K562 (cell line): ENCODE results near the gene ITGA3. TPM values are rescaled to one million over a fixed set of nuclear protein-coding genes. Genes with fewer than 3 reads are reported as not detected.
A peak's percentile ranks its signal among the peaks of the same experiment; 100 is the strongest.

Source experiments
- ATAC-seq: fragments of 200-7000 bp; cut with Tn5 transposase; 3 replicates; pipeline ENCODE4 v1.9.1; 2020; ENCODE audit warnings: moderate library complexity
- BruUV-seq: library from RNA; stranded (reverse); fragments of 400-500 nt; replicated peaks from 2 replicates; lab custom pipeline; 2021; lab: Mats Ljungman, UMichigan
- CTCF ChIA-PET: fragments of 300-600 bp; formaldehyde crosslinking; extraction: SDS; loops from one replicate; lab custom pipeline; 2021; ENCODE audit warnings: low intra/inter-chr PET ratio; lab: Yijun Ruan, JAX
- POLR2A ChIA-PET: fragments of 300-600, 350-650 bp; sonication (Branson Sonifier 250); formaldehyde crosslinking; extraction: SDS; loops from one replicate; lab custom pipeline; 2021; ENCODE audit warnings: antibody characterized with exemption, inconsistent platforms; lab: Yijun Ruan, JAX
- DNase-seq, 4 experiments: peaks; one replicate each; pipeline versions ENCODE4 v3.0.0 to v3.0.0-alpha.2; 2011 to 2018; ENCODE audit warnings: low spot score in 3 of 4, mixed read lengths in 3 of 4; ENCODE audit errors: extremely low read depth in 1 of 4
- FAIRE-seq: peaks from 2 replicates; lab custom pipeline; 2011; peaks lifted over from hg19 to GRCh38; lab: Jason Lieb, UNC
- H2AFZ ChIP-seq: 2 replicates; pipeline ENCODE4 v1.6.0; 2011; ENCODE audit warnings: low read depth, low read length, control low read depth, inconsistent platforms
- H3K27ac ChIP-seq: fragments of 200-600 bp; 3 replicates; pipeline ENCODE4 v1.8.0; 2011; ENCODE audit warnings: low read depth, mild to moderate bottlenecking, control low read depth, inconsistent platforms, low read length, moderate library complexity, mixed read lengths; ENCODE audit errors: extremely low read depth
- H3K27me3 ChIP-seq, 2 experiments: fragments of 300-600 bp in 1 of 2; 2 replicates in 1 of 2; 3 replicates in 1 of 2; pipeline versions ENCODE4 v1.6.0 to v1.8.0; 2011; ENCODE audit warnings: inconsistent platforms in 2 of 2, low read length in 2 of 2, mild to moderate bottlenecking in 1 of 2, mixed read lengths in 1 of 2, moderate library complexity in 1 of 2; ENCODE audit not compliant: control insufficient read depth in 2 of 2, insufficient read depth in 2 of 2
- H3K36me3 ChIP-seq: fragments of 300-600 bp; 3 replicates; pipeline ENCODE4 v1.8.0; 2011; ENCODE audit warnings: mild to moderate bottlenecking, low read length, inconsistent platforms; ENCODE audit not compliant: control insufficient read depth, insufficient read depth
- H3K4me1 ChIP-seq, 2 experiments: fragments of 200-600 bp in 1 of 2; replicated peaks in 1 of 2; 2 replicates in 1 of 2; 3 replicates in 1 of 2; pipeline versions ENCODE4 v1.5.1 to v1.8.0; 2011; ENCODE audit warnings: inconsistent platforms in 2 of 2, low read length in 2 of 2, mild to moderate bottlenecking in 1 of 2, mixed read lengths in 1 of 2, moderate library complexity in 1 of 2; ENCODE audit not compliant: control insufficient read depth in 2 of 2, insufficient read depth in 2 of 2
- H3K4me2 ChIP-seq: 2 replicates; pipeline ENCODE4 v1.6.1; 2011; ENCODE audit warnings: low read length, control low read depth, inconsistent platforms, mixed read lengths; ENCODE audit not compliant: insufficient read depth
- H3K4me3 ChIP-seq: fragments of 200-600 bp; sonication (generic), shearing (Covaris generic); 2 replicates; pipeline ENCODE4 v1.5.1; 2016; ENCODE audit warnings: control low read depth, inconsistent platforms
- H3K79me2 ChIP-seq: fragments of 200-600 bp; 3 replicates; pipeline ENCODE4 v1.8.0; 2011; ENCODE audit warnings: low read length, inconsistent platforms; ENCODE audit not compliant: control insufficient read depth, insufficient read depth
- H3K9ac ChIP-seq, 2 experiments: 2 replicates each; pipeline versions ENCODE4 v1.6.0 to v1.6.1; 2011; ENCODE audit warnings: low read depth in 2 of 2, low read length in 2 of 2, control low read depth in 1 of 2, inconsistent platforms in 1 of 2, mild to moderate bottlenecking in 1 of 2, mixed read lengths in 1 of 2; ENCODE audit not compliant: insufficient read depth in 1 of 2
- H3K9me1 ChIP-seq: one replicate; pipeline ENCODE4 v1.6.0; 2011; ENCODE audit warnings: inconsistent platforms, mild to moderate bottlenecking, low read length, moderate library complexity; ENCODE audit not compliant: control insufficient read depth, insufficient read depth
- H3K9me3 ChIP-seq: replicated peaks from 2 replicates; pipeline ENCODE4 v1.5.1; 2011; ENCODE audit warnings: low read depth, low read length, inconsistent platforms; ENCODE audit not compliant: control insufficient read depth, insufficient read depth
- H4K20me1 ChIP-seq: replicated peaks from 2 replicates; pipeline ENCODE4 v1.6.1; 2011; ENCODE audit warnings: low read length, inconsistent platforms, mixed read lengths; ENCODE audit not compliant: control insufficient read depth, insufficient read depth
- CHD2 ChIP-seq: IDR thresholded peaks from 2 replicates; pipeline ENCODE4 v1.6.1; 2011; ENCODE audit warnings: low read depth, low read length
- DIDO1 ChIP-seq: fragments of 450-650 bp; IDR thresholded peaks from 2 replicates; pipeline ENCODE4 v1.6.1; 2016; ENCODE audit warnings: low read depth, missing biosample characterization, missing genetic modification characterization
- E2F3 ChIP-seq: fragments of 250-450 bp; sonication (Bioruptor Pico); IDR thresholded peaks from 2 replicates; pipeline ENCODE4 v1.4.0; 2020; ENCODE audit warnings: mild to moderate bottlenecking
- ETV1 ChIP-seq: fragments of 450-650 bp; conservative IDR thresholded peaks from 2 replicates; pipeline ENCODE4 v1.6.1; 2016; ENCODE audit warnings: missing genetic modification characterization, control low read depth, low read depth, missing compliant biosample characterization
- MYBL2 ChIP-seq, 2 experiments: fragments of 450-650 bp in 1 of 2; sonication (generic) in 1 of 2; formaldehyde crosslinking in 1 of 2; IDR thresholded peaks; 2 replicates each; pipeline versions ENCODE4 v1.6.1 to v1.8.1; 2017 to 2022; ENCODE audit warnings: borderline replicate concordance in 1 of 2, inconsistent platforms in 1 of 2, low read depth in 1 of 2, mild to moderate bottlenecking in 1 of 2, missing genetic modification reagents in 1 of 2, moderate library complexity in 1 of 2
- STAT5B ChIP-seq: fragments of 250-450 bp; sonication (Bioruptor Pico); IDR thresholded peaks from 2 replicates; pipeline ENCODE4 v1.8.0; 2021; ENCODE audit warnings: mild to moderate bottlenecking, inconsistent platforms
- ZEB2 ChIP-seq: fragments of 450-650 bp; IDR thresholded peaks from 2 replicates; pipeline ENCODE4 v1.6.1; 2016
- ZNF232 ChIP-seq: sonication (generic); formaldehyde crosslinking; IDR thresholded peaks from 2 replicates; pipeline ENCODE4 v1.8.0; 2022; ENCODE audit warnings: mild to moderate bottlenecking, missing genetic modification reagents
- ZNF668 ChIP-seq: fragments of 250-450 bp; sonication (Bioruptor Pico); IDR thresholded peaks from 2 replicates; pipeline ENCODE4 v1.8.0; 2022; ENCODE audit warnings: mild to moderate bottlenecking, inconsistent platforms
- ZNF75A ChIP-seq: fragments of 450-650 bp; formaldehyde crosslinking; IDR thresholded peaks from 2 replicates; pipeline ENCODE4 v1.4.0; 2020; ENCODE audit warnings: mild to moderate bottlenecking
- WGBS: fragments of 100-300 bp; shearing (Covaris generic); methylation state at CpG from one replicate; pipeline ENCODE4 v1.1.6; 2016; ENCODE audit warnings: low coverage, mixed read lengths; ENCODE audit not compliant: insufficient coverage; ENCODE audit errors: missing lambda C conversion rate; 5-methylcytosine and 5-hydroxymethylcytosine counted together
- in situ Hi-C: fragments of 300-500 bp; cut with MboI; formaldehyde crosslinking; loops from 4 replicates; pipeline ENCODE4 v1.15.0; 2018; ENCODE audit warnings: inconsistent platforms, mixed read lengths
- intact Hi-C: fragments of 100-400 bp; cut with micrococcal nuclease; formaldehyde crosslinking; loops from 2 replicates; pipeline ENCODE4 v1.14.2; 2022
- polyA plus RNA-seq, 8 experiments: library from polyadenylated mRNA; depleted of rRNA in 4 of 8; stranded (reverse) in 5 of 8; unstranded in 3 of 8; fragments of >200 nt; fragmentation: Nextera tagmentation in 2 of 8; fragmentation: Illumina TruSeq in 1 of 8; extraction: Ambion mirVana in 2 of 8; extraction: Trizol in 1 of 8; gene quantifications; 2 replicates each; pipeline versions ENCODE4 v1.2.1 to v1.2.3, GENCODE V29; 2011 to 2014; ENCODE audit warnings: inconsistent platforms in 1 of 8, missing spikeins in 1 of 8
- total RNA-seq, 7 experiments: library from RNA; depleted of rRNA in 6 of 7; stranded (reverse); fragments of >200 nt in 6 of 7; fragmentation: Illumina TruSeq in 2 of 7; extraction: Trizol in 2 of 7; gene quantifications; 2 replicates each; pipeline versions ENCODE4 v1.2.1 to v1.2.3, GENCODE V29; 2011 to 2021; ENCODE audit warnings: low replicate concordance in 1 of 7

Gene ITGA3
- total and polyA plus RNA-seq, 9 of the 15 experiments (the other 6 are each of a cell fraction or from before 2014, with no cell fraction given) = 0.03 to 0.75 (median 0.14) TPM; not detected in 2

DNA sequence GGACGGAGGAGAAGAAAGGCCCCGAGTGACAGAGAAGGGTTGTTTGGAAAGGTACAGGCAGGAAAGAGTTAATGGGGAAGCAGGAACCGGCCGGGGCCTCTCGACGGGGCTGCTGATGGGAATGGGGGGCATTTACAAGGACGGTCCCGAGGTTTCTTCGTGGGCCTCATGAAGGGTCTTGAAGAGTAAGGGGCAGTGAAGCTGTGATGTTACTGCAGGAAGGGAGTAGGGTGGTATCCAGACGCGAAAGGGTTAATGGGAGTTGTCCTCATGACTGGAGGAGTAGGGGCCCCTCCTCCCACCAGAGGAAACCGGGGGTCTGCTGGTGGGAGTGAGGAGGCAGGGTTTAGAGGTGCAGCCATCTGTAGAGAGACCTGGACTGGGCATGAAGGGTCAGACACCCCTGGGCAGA is 39.7 kb downstream of the ITGA3 start:
- BruUV-seq = no TSS peak
- H3K27ac ChIP-seq = no peak overlapping the region
- FAIRE-seq = no peak
- H3K9ac ChIP-seq = no peak overlapping the region; a peak in 1 of 4 replicates
- intact Hi-C loops = no loop called here
- H3K4me1 ChIP-seq = peaks cover 9 to 20% of the 10 kb centered on the region in 2 experiments; a peak in 4 of 5 replicates
- no peaks in the 10 kb centered on the region for H3K9me1 ChIP-seq
- WGBS = 12% methylated on average over 7 of the region's 12 CpGs
- H3K4me3 ChIP-seq = peak overlapping the region; percentile 34; the same call in 1 of the 2 replicates
- POLR2A ChIA-PET = no interaction called here
- no peaks in the 10 kb centered on the region for H3K9me3 ChIP-seq
- in situ Hi-C loops = loop anchor here (5.0 kb wide), 1 partner anchor 197 kb away; no protein-coding TSS in a partner anchor
- no peak for TF ChIP-seq ZNF232 (CRISPR knock-in tag)
- TF ChIP-seq CHD2 = no peak
- no peak for TF ChIP-seq ZNF668 (CRISPR knock-in tag)
- TF ChIP-seq MYBL2 (IDR thresholded peaks at IDR 0.05; ENCODE audit: low read depth) = no peak
- no peak for TF ChIP-seq MYBL2 (CRISPR knock-in tag; IDR thresholded peaks at IDR 0.05; ENCODE audit: borderline replicate concordance)
- TF ChIP-seq ZNF75A (CRISPR knock-in tag) = no peak
- no peak for TF ChIP-seq ETV1 (tag)
- TF ChIP-seq ZEB2 = no peak
- no peak for TF ChIP-seq E2F3 (CRISPR knock-in tag)
- no peak for TF ChIP-seq STAT5B (CRISPR knock-in tag)
- no peak for TF ChIP-seq DIDO1 (tag)
- TF ChIP-seq, all 486 proteins: peak for 0
- Histone ChIP-seq H3K4me2 (peak overlapping the region; percentile 68; the same call in 1 of the 2 replicates), H2AFZ (peak overlapping the region; percentile 75), H3K27me3 (peaks cover 10 to 37% of the 10 kb centered on the region in 2 experiments; a peak in 4 of 5 replicates), H3K79me2 (no peaks in the 10 kb centered on the region), H4K20me1 (peaks cover 16% of the 10 kb centered on the region; the same call in 1 of the 2 replicates), H3K36me3 (no peaks in the 10 kb centered on the region)
- DNase-seq = no peak
- CTCF ChIA-PET = interaction anchor here (0.7 to 1.1 kb wide), 2 partner anchors 66 to 202 kb away, joined by 3 to 4 read pairs; no protein-coding TSS in a partner anchor
- no peak for ATAC-seq
